WTC11 (cell line): Measurements from ENCODE around the gene SIGLEC1. TPM values are rescaled to one million over a fixed set of nuclear protein-coding genes. Genes with fewer than 3 reads are reported as not detected.

Experiments
- ATAC-seq: fragments of 200-7000 bp; cut with Tn5 transposase; 2 replicates; pipeline ENCODE4 v1.10.0; 2021; ENCODE audit warnings: mild to moderate bottlenecking, moderate library complexity
- CTCF ChIA-PET: fragments of 300-600 bp; sonication (Branson Sonifier 250); formaldehyde crosslinking; loops from one replicate; lab custom pipeline; 2021; ENCODE audit warnings: antibody characterized with exemption; lab: Charles Lee
- POLR2A ChIA-PET: fragments of 350-600 bp; sonication (Branson Sonifier 250); formaldehyde crosslinking; loops from one replicate; lab custom pipeline; 2021; ENCODE audit warnings: antibody characterized with exemption; lab: Charles Lee
- DNase-seq: peaks from one replicate; pipeline ENCODE4 v3.0.0; 2021; ENCODE audit warnings: low spot score
- H3K27ac Mint-ChIP-seq: 2 replicates; pipeline ENCODE4 v1.8.0; 2021; ENCODE audit warnings: mixed read lengths
- H3K27me3 Mint-ChIP-seq: 2 replicates; pipeline ENCODE4 v1.8.0; 2021; ENCODE audit warnings: low read depth, mild to moderate bottlenecking, moderate library complexity, mixed read lengths
- H3K36me3 Mint-ChIP-seq: 2 replicates; pipeline ENCODE4 v1.8.0; 2021; ENCODE audit warnings: mixed read lengths
- H3K4me1 Mint-ChIP-seq: 2 replicates; pipeline ENCODE4 v1.8.0; 2022; ENCODE audit warnings: mixed read lengths
- H3K4me3 Mint-ChIP-seq: 2 replicates; pipeline ENCODE4 v1.8.0; 2021; ENCODE audit warnings: mild to moderate bottlenecking, moderate library complexity, mixed read lengths
- H3K9me3 Mint-ChIP-seq: 2 replicates; pipeline ENCODE4 v1.8.0; 2021; ENCODE audit warnings: mixed read lengths
- ATF1 ChIP-seq: sonication (generic); formaldehyde crosslinking; IDR thresholded peaks from 2 replicates; pipeline ENCODE4 v1.8.1; 2023; ENCODE audit warnings: mild to moderate bottlenecking, moderate library complexity, missing genetic modification reagents
- CBFB ChIP-seq: sonication (generic); formaldehyde crosslinking; IDR thresholded peaks from 2 replicates; pipeline ENCODE4 v1.8.1; 2022; ENCODE audit warnings: mild to moderate bottlenecking, low read depth, missing genetic modification reagents
- CREB1 ChIP-seq: sonication (generic); formaldehyde crosslinking; IDR thresholded peaks from 2 replicates; pipeline ENCODE4 v1.8.0; 2023; ENCODE audit warnings: mild to moderate bottlenecking, missing genetic modification reagents
- ETV6 ChIP-seq: sonication (generic); formaldehyde crosslinking; IDR thresholded peaks from 2 replicates; pipeline ENCODE4 v1.8.1; 2022; ENCODE audit warnings: mild to moderate bottlenecking, missing genetic modification reagents
- HMGA2 ChIP-seq: fragments of 250-450 bp; sonication (Bioruptor Pico); IDR thresholded peaks from 2 replicates; pipeline ENCODE4 v1.4.0; 2021; ENCODE audit warnings: mild to moderate bottlenecking, moderate library complexity
- IRF2 ChIP-seq: sonication (generic); formaldehyde crosslinking; IDR thresholded peaks from 2 replicates; pipeline ENCODE4 v1.8.0; 2022; ENCODE audit warnings: low read depth, missing genetic modification reagents, borderline replicate concordance
- MYBL2 ChIP-seq: sonication (generic); formaldehyde crosslinking; IDR thresholded peaks from 2 replicates; pipeline ENCODE4 v1.8.1; 2023; ENCODE audit warnings: mild to moderate bottlenecking, moderate library complexity, missing genetic modification reagents
- NR1H2 ChIP-seq: sonication (generic); formaldehyde crosslinking; IDR thresholded peaks from 2 replicates; pipeline ENCODE4 v1.9.0; 2021; ENCODE audit warnings: mild to moderate bottlenecking, moderate library complexity, missing genetic modification reagents
- RORB ChIP-seq: fragments of 250-450 bp; sonication (Bioruptor Pico); IDR thresholded peaks from 2 replicates; pipeline ENCODE4 v1.9.0; 2021; ENCODE audit warnings: mild to moderate bottlenecking
- ZNF138 ChIP-seq: sonication (generic); formaldehyde crosslinking; conservative IDR thresholded peaks from 2 replicates; pipeline ENCODE4 v1.8.1; 2022; ENCODE audit warnings: mild to moderate bottlenecking, moderate library complexity, missing genetic modification reagents
- ZNF423 ChIP-seq: fragments of 250-450 bp; sonication (Bioruptor Pico); IDR thresholded peaks from 2 replicates; pipeline ENCODE4 v2.1.2; 2022; ENCODE audit warnings: mild to moderate bottlenecking, moderate library complexity
- total RNA-seq: library from RNA; stranded (reverse); gene quantifications from 3 replicates; pipeline ENCODE4 v1.2.3, GENCODE V29; 2021
- TF ChIP-seq, protein P1 (sequence below): sonication (generic); formaldehyde crosslinking; IDR thresholded peaks from 2 replicates; pipeline ENCODE4 v1.8.1; 2023; ENCODE audit warnings: mild to moderate bottlenecking, missing genetic modification reagents
- TF ChIP-seq, protein P2 (sequence below): fragments of 200-600 bp; IDR thresholded peaks from 2 replicates; pipeline ENCODE4 v1.8.0; 2022; ENCODE audit warnings: antibody characterized with exemption
- TF ChIP-seq, protein P3 (sequence below): sonication (generic); formaldehyde crosslinking; IDR thresholded peaks from 2 replicates; pipeline ENCODE4 v1.8.1; 2022; ENCODE audit warnings: low read depth, missing genetic modification reagents, borderline replicate concordance
- TF ChIP-seq, protein P4 (sequence below): sonication (generic); formaldehyde crosslinking; IDR thresholded peaks from 2 replicates; pipeline ENCODE4 v1.8.0; 2022; ENCODE audit warnings: mild to moderate bottlenecking, missing genetic modification reagents
- TF ChIP-seq, protein P5 (sequence below): sonication (generic); formaldehyde crosslinking; IDR thresholded peaks from 2 replicates; pipeline ENCODE4 v1.8.0; 2022; ENCODE audit warnings: mild to moderate bottlenecking, missing genetic modification reagents
- TF ChIP-seq, protein P6 (sequence below): sonication (generic); formaldehyde crosslinking; IDR thresholded peaks from 2 replicates; pipeline ENCODE4 v1.8.0; 2023; ENCODE audit warnings: mild to moderate bottlenecking, missing genetic modification reagents
- TF ChIP-seq, protein P7 (sequence below): sonication (generic); formaldehyde crosslinking; IDR thresholded peaks from 2 replicates; pipeline ENCODE4 v1.8.1; 2023; ENCODE audit warnings: mild to moderate bottlenecking, missing genetic modification reagents, moderate library complexity

SIGLEC1 gene
- total RNA-seq, 1 experiment from 2014 or later: 0.04 TPM

DNA sequence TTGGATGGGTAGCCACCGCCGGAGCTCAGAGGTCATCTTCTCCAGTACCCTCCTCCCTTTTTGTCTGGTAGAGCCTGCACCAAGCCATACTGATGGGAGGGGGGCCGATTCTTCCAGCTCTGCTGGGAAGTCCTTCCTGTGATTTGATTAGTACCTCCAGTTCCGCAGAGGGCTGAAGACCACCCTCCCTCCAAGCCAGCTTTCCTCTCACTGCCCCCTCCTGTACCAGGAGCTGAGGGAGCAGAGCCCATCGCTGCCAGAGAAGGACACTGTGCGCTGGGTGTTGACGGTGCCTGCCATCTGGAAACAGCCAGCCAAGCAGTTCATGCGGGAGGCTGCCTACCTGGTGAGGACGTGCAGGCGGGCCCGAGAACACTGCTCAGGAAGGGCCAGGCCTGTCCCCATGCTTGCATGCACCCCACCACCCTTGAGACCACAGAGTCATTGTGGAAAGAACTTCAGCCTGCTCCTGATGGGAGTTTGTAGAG is 33.3 kb upstream of the SIGLEC1 start:
- peaks cover 51% of the 10 kb centered on the region for H3K27me3 Mint-ChIP-seq
- H3K36me3 Mint-ChIP-seq: peaks cover 1% of the 10 kb centered on the region; the same call in 1 of the 2 replicates
- H3K9me3 Mint-ChIP-seq: no peaks in the 10 kb centered on the region
- TF ChIP-seq, protein P1, sequence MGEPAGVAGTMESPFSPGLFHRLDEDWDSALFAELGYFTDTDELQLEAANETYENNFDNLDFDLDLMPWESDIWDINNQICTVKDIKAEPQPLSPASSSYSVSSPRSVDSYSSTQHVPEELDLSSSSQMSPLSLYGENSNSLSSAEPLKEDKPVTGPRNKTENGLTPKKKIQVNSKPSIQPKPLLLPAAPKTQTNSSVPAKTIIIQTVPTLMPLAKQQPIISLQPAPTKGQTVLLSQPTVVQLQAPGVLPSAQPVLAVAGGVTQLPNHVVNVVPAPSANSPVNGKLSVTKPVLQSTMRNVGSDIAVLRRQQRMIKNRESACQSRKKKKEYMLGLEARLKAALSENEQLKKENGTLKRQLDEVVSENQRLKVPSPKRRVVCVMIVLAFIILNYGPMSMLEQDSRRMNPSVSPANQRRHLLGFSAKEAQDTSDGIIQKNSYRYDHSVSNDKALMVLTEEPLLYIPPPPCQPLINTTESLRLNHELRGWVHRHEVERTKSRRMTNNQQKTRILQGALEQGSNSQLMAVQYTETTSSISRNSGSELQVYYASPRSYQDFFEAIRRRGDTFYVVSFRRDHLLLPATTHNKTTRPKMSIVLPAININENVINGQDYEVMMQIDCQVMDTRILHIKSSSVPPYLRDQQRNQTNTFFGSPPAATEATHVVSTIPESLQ (CRISPR knock-in tag): no peak
- TF ChIP-seq ZNF138 (CRISPR knock-in tag): peak; percentile 79; the same call in 1 of the 2 replicates
- ATAC-seq (peak; percentile 0; the same call in 1 of the 2 replicates), DNase-seq (no peak)
- ChIA-PET POLR2A (interaction anchor here (0.8 to 1.5 kb wide), 3 partner anchors 13 to 22 kb away, joined by 3 to 13 read pairs (median 3); partner anchors contain the start of gene ADISSP), CTCF (interaction anchor here (0.5 to 2.8 kb wide), 33 partner anchors 9 to 339 kb away, joined by 3 to 28 read pairs (median 5); partner anchors contain the start of genes ADISSP, AP5S1, CENPB and HSPA12B)
- no peak overlapping the region for H3K27ac Mint-ChIP-seq
- peak overlapping the region; percentile 89 for H3K4me3 Mint-ChIP-seq
- H3K4me1 Mint-ChIP-seq: peaks cover 18% of the 10 kb centered on the region

DNA sequence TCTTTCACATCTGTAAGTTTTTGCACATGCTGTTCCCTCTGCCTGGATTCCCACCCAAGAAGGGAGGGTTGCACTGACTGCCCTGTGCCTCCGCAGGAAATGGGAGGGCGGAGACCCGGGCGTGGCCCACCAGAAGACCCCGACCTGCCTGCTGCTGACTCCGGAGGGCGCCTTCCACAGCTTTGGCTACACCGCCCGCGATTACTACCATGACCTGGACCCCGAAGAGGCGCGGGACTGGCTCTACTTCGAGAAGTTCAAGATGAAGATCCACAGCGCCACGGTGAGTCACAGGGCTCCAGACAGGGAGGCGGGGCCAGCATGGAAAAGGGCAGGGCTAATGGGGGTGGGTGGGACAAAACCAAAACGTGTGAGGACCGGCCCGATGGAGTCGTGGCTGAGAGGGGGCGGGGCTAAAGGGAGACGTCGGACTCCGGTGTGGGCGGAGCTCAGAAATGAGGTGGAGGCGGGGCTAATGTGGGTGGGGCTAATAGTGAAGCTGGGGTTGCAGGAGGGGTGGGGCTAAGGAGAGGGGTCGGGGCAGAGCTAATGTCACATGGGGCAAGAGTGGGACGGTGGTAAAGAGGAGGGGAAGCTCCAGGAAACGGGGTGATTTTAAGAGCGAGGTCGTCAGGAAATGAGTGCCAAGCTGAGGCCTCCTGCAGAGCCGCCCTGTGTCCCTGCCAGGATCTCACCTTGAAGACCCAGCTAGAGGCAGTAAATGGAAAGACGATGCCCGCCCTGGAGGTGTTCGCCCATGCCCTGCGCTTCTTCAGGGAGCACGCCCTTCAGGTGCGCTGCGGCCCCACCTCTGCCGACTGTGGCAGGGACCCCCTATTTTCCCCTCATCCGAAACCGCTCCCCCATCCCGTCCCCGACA is 32.6 kb upstream of the SIGLEC1 start:
- ChIA-PET CTCF (interaction anchor here (0.6 to 2.8 kb wide), 33 partner anchors 8 to 340 kb away, joined by 3 to 28 read pairs (median 5); partner anchors contain the start of genes ADISSP, AP5S1, CENPB and HSPA12B), POLR2A (interaction anchor here (0.8 to 1.5 kb wide), 3 partner anchors 12 to 23 kb away, joined by 3 to 13 read pairs (median 3); partner anchors contain the start of gene ADISSP)
- Mint-ChIP-seq H3K36me3 (no peaks in the 10 kb centered on the region), H3K4me1 (peaks cover 21% of the 10 kb centered on the region), H3K4me3 (peak overlapping the region; percentile 89), H3K9me3 (no peaks in the 10 kb centered on the region), H3K27ac (peak overlapping the region; percentile 88), H3K27me3 (peaks cover 44% of the 10 kb centered on the region)
- DNase-seq: peak; percentile 100
- peak; percentile 85 for ATAC-seq
- TF ChIP-seq NR1H2 (CRISPR knock-in tag): no peak
- TF ChIP-seq, protein P2, sequence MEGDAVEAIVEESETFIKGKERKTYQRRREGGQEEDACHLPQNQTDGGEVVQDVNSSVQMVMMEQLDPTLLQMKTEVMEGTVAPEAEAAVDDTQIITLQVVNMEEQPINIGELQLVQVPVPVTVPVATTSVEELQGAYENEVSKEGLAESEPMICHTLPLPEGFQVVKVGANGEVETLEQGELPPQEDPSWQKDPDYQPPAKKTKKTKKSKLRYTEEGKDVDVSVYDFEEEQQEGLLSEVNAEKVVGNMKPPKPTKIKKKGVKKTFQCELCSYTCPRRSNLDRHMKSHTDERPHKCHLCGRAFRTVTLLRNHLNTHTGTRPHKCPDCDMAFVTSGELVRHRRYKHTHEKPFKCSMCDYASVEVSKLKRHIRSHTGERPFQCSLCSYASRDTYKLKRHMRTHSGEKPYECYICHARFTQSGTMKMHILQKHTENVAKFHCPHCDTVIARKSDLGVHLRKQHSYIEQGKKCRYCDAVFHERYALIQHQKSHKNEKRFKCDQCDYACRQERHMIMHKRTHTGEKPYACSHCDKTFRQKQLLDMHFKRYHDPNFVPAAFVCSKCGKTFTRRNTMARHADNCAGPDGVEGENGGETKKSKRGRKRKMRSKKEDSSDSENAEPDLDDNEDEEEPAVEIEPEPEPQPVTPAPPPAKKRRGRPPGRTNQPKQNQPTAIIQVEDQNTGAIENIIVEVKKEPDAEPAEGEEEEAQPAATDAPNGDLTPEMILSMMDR: no peak
- no peak for TF ChIP-seq CREB1
- TF ChIP-seq HMGA2 (CRISPR knock-in tag): no peak
- no peak for TF ChIP-seq ZNF423
- TF ChIP-seq, protein P3, sequence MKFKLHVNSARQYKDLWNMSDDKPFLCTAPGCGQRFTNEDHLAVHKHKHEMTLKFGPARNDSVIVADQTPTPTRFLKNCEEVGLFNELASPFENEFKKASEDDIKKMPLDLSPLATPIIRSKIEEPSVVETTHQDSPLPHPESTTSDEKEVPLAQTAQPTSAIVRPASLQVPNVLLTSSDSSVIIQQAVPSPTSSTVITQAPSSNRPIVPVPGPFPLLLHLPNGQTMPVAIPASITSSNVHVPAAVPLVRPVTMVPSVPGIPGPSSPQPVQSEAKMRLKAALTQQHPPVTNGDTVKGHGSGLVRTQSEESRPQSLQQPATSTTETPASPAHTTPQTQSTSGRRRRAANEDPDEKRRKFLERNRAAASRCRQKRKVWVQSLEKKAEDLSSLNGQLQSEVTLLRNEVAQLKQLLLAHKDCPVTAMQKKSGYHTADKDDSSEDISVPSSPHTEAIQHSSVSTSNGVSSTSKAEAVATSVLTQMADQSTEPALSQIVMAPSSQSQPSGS (CRISPR knock-in tag): no peak
- TF ChIP-seq ZNF138 (CRISPR knock-in tag): no peak
- TF ChIP-seq, protein P4, sequence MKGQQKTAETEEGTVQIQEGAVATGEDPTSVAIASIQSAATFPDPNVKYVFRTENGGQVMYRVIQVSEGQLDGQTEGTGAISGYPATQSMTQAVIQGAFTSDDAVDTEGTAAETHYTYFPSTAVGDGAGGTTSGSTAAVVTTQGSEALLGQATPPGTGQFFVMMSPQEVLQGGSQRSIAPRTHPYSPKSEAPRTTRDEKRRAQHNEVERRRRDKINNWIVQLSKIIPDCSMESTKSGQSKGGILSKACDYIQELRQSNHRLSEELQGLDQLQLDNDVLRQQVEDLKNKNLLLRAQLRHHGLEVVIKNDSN: peak; percentile 48; the same call in 1 of the 2 replicates
- TF ChIP-seq ATF1 (CRISPR knock-in tag): no peak
- no peak for TF ChIP-seq RORB (CRISPR knock-in tag)
- no peak for TF ChIP-seq MYBL2 (CRISPR knock-in tag)
- TF ChIP-seq, protein P5, sequence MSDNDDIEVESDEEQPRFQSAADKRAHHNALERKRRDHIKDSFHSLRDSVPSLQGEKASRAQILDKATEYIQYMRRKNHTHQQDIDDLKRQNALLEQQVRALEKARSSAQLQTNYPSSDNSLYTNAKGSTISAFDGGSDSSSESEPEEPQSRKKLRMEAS: peak; percentile 43
- TF ChIP-seq CBFB: no peak
- TF ChIP-seq, protein P6, sequence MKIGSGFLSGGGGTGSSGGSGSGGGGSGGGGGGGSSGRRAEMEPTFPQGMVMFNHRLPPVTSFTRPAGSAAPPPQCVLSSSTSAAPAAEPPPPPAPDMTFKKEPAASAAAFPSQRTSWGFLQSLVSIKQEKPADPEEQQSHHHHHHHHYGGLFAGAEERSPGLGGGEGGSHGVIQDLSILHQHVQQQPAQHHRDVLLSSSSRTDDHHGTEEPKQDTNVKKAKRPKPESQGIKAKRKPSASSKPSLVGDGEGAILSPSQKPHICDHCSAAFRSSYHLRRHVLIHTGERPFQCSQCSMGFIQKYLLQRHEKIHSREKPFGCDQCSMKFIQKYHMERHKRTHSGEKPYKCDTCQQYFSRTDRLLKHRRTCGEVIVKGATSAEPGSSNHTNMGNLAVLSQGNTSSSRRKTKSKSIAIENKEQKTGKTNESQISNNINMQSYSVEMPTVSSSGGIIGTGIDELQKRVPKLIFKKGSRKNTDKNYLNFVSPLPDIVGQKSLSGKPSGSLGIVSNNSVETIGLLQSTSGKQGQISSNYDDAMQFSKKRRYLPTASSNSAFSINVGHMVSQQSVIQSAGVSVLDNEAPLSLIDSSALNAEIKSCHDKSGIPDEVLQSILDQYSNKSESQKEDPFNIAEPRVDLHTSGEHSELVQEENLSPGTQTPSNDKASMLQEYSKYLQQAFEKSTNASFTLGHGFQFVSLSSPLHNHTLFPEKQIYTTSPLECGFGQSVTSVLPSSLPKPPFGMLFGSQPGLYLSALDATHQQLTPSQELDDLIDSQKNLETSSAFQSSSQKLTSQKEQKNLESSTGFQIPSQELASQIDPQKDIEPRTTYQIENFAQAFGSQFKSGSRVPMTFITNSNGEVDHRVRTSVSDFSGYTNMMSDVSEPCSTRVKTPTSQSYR (CRISPR knock-in tag): no peak
- TF ChIP-seq, protein P7, sequence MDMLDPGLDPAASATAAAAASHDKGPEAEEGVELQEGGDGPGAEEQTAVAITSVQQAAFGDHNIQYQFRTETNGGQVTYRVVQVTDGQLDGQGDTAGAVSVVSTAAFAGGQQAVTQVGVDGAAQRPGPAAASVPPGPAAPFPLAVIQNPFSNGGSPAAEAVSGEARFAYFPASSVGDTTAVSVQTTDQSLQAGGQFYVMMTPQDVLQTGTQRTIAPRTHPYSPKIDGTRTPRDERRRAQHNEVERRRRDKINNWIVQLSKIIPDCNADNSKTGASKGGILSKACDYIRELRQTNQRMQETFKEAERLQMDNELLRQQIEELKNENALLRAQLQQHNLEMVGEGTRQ (CRISPR knock-in tag): peak; percentile 50
- TF ChIP-seq ETV6 (CRISPR knock-in tag): 0 out of 2 replicates have a peak, but pooled peaks have one; percentile 25
- TF ChIP-seq IRF2 (CRISPR knock-in tag): no peak
